Measurements from ENCODE around the gene OR1M1. TPM values are rescaled to one million over a fixed set of nuclear protein-coding genes. Genes with fewer than 3 reads are reported as not detected.

The OR1M1 gene
- total and polyA plus RNA-seq, 9 of the 15 experiments (the other 6 are each of a cell fraction or from before 2014, with no cell fraction given), result not detected

- TF ChIP-seq MBD1 (CRISPR knock-in tag; IDR thresholded peaks at IDR 0.05) (no peak), MEIS2 (IDR thresholded peaks at IDR 0.05; ENCODE audit: partially characterized antibody) (peak; percentile 66), SMARCA4 (IDR thresholded peaks at IDR 0.05) (peak; percentile 32; the same call in 1 of the 2 replicates), ZNF785 (CRISPR knock-in tag; IDR thresholded peaks at IDR 0.05) (no peak), BHLHE40 (IDR thresholded peaks at IDR 0.05; ENCODE audit: low read length) (peak; percentile 19; the same call in 1 of the 2 replicates), SRSF1 (IDR thresholded peaks at IDR 0.05; ENCODE audit: low read depth, low read length) (no peak), ZNF197 (CRISPR knock-in tag; IDR thresholded peaks at IDR 0.05; ENCODE audit: low read depth) (0 out of 2 replicates have a peak, but pooled peaks have one; percentile 39), C11orf30 (IDR thresholded peaks at IDR 0.05; ENCODE audit: low read depth) (peak; percentile 36; the same call in 1 of the 2 replicates), MED1 (CRISPR knock-in tag; IDR thresholded peaks at IDR 0.05; ENCODE audit: borderline replicate concordance) (no peak), SIN3A (IDR thresholded peaks at IDR 0.05; ENCODE audit: borderline replicate concordance in 2 of 2, control insufficient read depth in 1 of 2, low read depth in 2 of 2, low read length in 2 of 2) (peak; percentile 67 to 68; a peak in 2 of 4 replicates), NFE2 (IDR thresholded peaks at IDR 0.05; ENCODE audit: low read depth) (no peak), POLR2G (IDR thresholded peaks at IDR 0.05; ENCODE audit: low read depth, low read length) (peak; percentile 92), TEAD1 (CRISPR knock-in tag; IDR thresholded peaks at IDR 0.05) (peak in 1 of 2 experiments; percentile 77; a peak in 1 of 4 replicates), KDM5B (IDR thresholded peaks at IDR 0.05; ENCODE audit: insufficient replicate concordance, low read depth, low read length) (peak; percentile 81), CREB3L1 (IDR thresholded peaks at IDR 0.05; ENCODE audit: borderline replicate concordance, low read depth) (peak; percentile 89; the same call in 1 of the 2 replicates), L3MBTL2 (IDR thresholded peaks at IDR 0.05) (peak; percentile 75; the same call in 1 of the 2 replicates)
- TF ChIP-seq, protein P1, sequence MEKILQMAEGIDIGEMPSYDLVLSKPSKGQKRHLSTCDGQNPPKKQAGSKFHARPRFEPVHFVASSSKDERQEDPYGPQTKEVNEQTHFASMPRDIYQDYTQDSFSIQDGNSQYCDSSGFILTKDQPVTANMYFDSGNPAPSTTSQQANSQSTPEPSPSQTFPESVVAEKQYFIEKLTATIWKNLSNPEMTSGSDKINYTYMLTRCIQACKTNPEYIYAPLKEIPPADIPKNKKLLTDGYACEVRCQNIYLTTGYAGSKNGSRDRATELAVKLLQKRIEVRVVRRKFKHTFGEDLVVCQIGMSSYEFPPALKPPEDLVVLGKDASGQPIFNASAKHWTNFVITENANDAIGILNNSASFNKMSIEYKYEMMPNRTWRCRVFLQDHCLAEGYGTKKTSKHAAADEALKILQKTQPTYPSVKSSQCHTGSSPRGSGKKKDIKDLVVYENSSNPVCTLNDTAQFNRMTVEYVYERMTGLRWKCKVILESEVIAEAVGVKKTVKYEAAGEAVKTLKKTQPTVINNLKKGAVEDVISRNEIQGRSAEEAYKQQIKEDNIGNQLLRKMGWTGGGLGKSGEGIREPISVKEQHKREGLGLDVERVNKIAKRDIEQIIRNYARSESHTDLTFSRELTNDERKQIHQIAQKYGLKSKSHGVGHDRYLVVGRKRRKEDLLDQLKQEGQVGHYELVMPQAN (IDR thresholded peaks at IDR 0.05; ENCODE audit: borderline replicate concordance), result peak; percentile 85; the same call in 1 of the 2 replicates
- TF ChIP-seq, protein P2, sequence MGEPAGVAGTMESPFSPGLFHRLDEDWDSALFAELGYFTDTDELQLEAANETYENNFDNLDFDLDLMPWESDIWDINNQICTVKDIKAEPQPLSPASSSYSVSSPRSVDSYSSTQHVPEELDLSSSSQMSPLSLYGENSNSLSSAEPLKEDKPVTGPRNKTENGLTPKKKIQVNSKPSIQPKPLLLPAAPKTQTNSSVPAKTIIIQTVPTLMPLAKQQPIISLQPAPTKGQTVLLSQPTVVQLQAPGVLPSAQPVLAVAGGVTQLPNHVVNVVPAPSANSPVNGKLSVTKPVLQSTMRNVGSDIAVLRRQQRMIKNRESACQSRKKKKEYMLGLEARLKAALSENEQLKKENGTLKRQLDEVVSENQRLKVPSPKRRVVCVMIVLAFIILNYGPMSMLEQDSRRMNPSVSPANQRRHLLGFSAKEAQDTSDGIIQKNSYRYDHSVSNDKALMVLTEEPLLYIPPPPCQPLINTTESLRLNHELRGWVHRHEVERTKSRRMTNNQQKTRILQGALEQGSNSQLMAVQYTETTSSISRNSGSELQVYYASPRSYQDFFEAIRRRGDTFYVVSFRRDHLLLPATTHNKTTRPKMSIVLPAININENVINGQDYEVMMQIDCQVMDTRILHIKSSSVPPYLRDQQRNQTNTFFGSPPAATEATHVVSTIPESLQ (CRISPR knock-in tag; IDR thresholded peaks at IDR 0.05), result peak; percentile 71; the same call in 1 of the 2 replicates
- TF ChIP-seq, protein P3, sequence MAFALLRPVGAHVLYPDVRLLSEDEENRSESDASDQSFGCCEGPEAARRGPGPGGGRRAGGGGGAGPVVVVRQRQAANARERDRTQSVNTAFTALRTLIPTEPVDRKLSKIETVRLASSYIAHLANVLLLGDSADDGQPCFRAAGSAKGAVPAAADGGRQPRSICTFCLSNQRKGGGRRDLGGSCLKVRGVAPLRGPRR (CRISPR knock-in tag; IDR thresholded peaks at IDR 0.05), result no peak
Observed at GRCh38 chr19:9140159-9140874, 53.5 kb downstream of the OR1M1 start, which contains the start of gene ZNF317 (continued).

Measured in K562 (cell line).